K562 (cell line): ENCODE data around the gene ZFPM1. TPM values are rescaled to one million over a fixed set of nuclear protein-coding genes. Genes with fewer than 3 reads are reported as not detected.

Experiments used
- ASH1L ChIP-seq: fragments of 450-650 bp; IDR thresholded peaks from 2 replicates; pipeline ENCODE4 v1.6.1; 2018; ENCODE audit warnings: borderline replicate concordance, mild to moderate bottlenecking, low read depth; ENCODE audit not compliant: partially characterized antibody
- BCOR ChIP-seq: fragments of 450-650 bp; IDR thresholded peaks from 2 replicates; pipeline ENCODE4 v1.6.1; 2016
- ELF4 ChIP-seq: fragments of 450-650 bp; formaldehyde crosslinking; IDR thresholded peaks from 2 replicates; pipeline ENCODE4 v1.4.0; 2022; ENCODE audit warnings: missing genetic modification characterization
- FOXP4 ChIP-seq: sonication (generic); formaldehyde crosslinking; IDR thresholded peaks from 2 replicates; pipeline ENCODE4 v1.8.0; 2022; ENCODE audit warnings: mild to moderate bottlenecking, missing genetic modification reagents, borderline replicate concordance
- KDM2B ChIP-seq: fragments of 250-450 bp; sonication (Bioruptor Pico); IDR thresholded peaks from 2 replicates; pipeline ENCODE4 v1.8.0; 2021; ENCODE audit warnings: mild to moderate bottlenecking, moderate library complexity
- LEF1 ChIP-seq: fragments of 450-650 bp; IDR thresholded peaks from 2 replicates; pipeline ENCODE4 v1.6.1; 2016; ENCODE audit warnings: mild to moderate bottlenecking
- NFIC ChIP-seq: fragments of 450-650 bp; IDR thresholded peaks from 2 replicates; pipeline ENCODE4 v1.6.1; 2017; ENCODE audit warnings: mild to moderate bottlenecking, inconsistent platforms
- NFYB ChIP-seq: IDR thresholded peaks from 2 replicates; pipeline ENCODE4 v1.6.1; 2011; ENCODE audit warnings: mild to moderate bottlenecking, moderate library complexity; ENCODE audit not compliant: insufficient read length; ENCODE audit errors: extremely low read depth
- NR2F6 ChIP-seq: fragments of 450-650 bp; formaldehyde crosslinking; IDR thresholded peaks from 2 replicates; pipeline ENCODE4 v1.4.0; 2020; ENCODE audit warnings: mild to moderate bottlenecking
- RBM22 ChIP-seq: fragments of 200-400 bp; formaldehyde crosslinking; IDR thresholded peaks from 2 replicates; pipeline ENCODE4 v1.6.1; 2018; ENCODE audit warnings: low read length, low read depth; ENCODE audit not compliant: poor library complexity, severe bottlenecking
- SAFB2 ChIP-seq: fragments of 200-400 bp; formaldehyde crosslinking; IDR thresholded peaks from 2 replicates; pipeline ENCODE4 v1.6.1; 2018; ENCODE audit warnings: borderline replicate concordance, low read length, low read depth, moderate library complexity; ENCODE audit not compliant: severe bottlenecking
- SPI1 ChIP-seq: IDR thresholded peaks from 2 replicates; pipeline ENCODE4 v1.6.1; 2011; ENCODE audit warnings: low read depth, low read length, control low read depth, borderline replicate concordance
- TAF15 ChIP-seq: fragments of 200-400 bp; formaldehyde crosslinking; IDR thresholded peaks from 2 replicates; pipeline ENCODE4 v1.6.1; 2017; ENCODE audit warnings: mild to moderate bottlenecking, low read depth, low read length, moderate library complexity
- THAP12 ChIP-seq: fragments of 250-450 bp; sonication (Bioruptor Pico); IDR thresholded peaks from 2 replicates; pipeline ENCODE4 v1.9.0; 2021; ENCODE audit warnings: mild to moderate bottlenecking, inconsistent platforms
- USF1 ChIP-seq: sonication (generic); formaldehyde crosslinking; IDR thresholded peaks from 2 replicates; pipeline ENCODE4 v1.9.0; 2022; ENCODE audit warnings: mild to moderate bottlenecking, missing genetic modification reagents
- ZBTB33 ChIP-seq: sonication (generic); formaldehyde crosslinking; IDR thresholded peaks from 2 replicates; pipeline ENCODE4 v1.8.1; 2023; ENCODE audit warnings: mild to moderate bottlenecking, missing genetic modification reagents
- ZBTB34 ChIP-seq: fragments of 250-450 bp; sonication (Bioruptor Pico); IDR thresholded peaks from 2 replicates; pipeline ENCODE4 v1.8.0; 2021; ENCODE audit warnings: mild to moderate bottlenecking, moderate library complexity
- ZNF282 ChIP-seq: sonication (generic); formaldehyde crosslinking; IDR thresholded peaks from 2 replicates; pipeline ENCODE4 v1.8.1; 2023; ENCODE audit warnings: missing genetic modification reagents
- ZNF57 ChIP-seq: fragments of 450-650 bp; formaldehyde crosslinking; IDR thresholded peaks from 2 replicates; pipeline ENCODE4 v1.4.0; 2020; ENCODE audit warnings: mild to moderate bottlenecking, moderate library complexity
- ZNF785 ChIP-seq: fragments of 250-450 bp; sonication (Bioruptor Pico); IDR thresholded peaks from 2 replicates; pipeline ENCODE4 v1.4.0; 2020; ENCODE audit warnings: mild to moderate bottlenecking
- polyA plus RNA-seq, 8 experiments: library from polyadenylated mRNA; depleted of rRNA in 4 of 8; stranded (reverse) in 5 of 8; unstranded in 3 of 8; fragments of >200 nt; fragmentation: Nextera tagmentation in 2 of 8; fragmentation: Illumina TruSeq in 1 of 8; extraction: Ambion mirVana in 2 of 8; extraction: Trizol in 1 of 8; gene quantifications; 2 replicates each; pipeline versions ENCODE4 v1.2.1 to v1.2.3, GENCODE V29; 2011 to 2014; ENCODE audit warnings: inconsistent platforms in 1 of 8, missing spikeins in 1 of 8
- total RNA-seq, 7 experiments: library from RNA; depleted of rRNA in 6 of 7; stranded (reverse); fragments of >200 nt in 6 of 7; fragmentation: Illumina TruSeq in 2 of 7; extraction: Trizol in 2 of 7; gene quantifications; 2 replicates each; pipeline versions ENCODE4 v1.2.1 to v1.2.3, GENCODE V29; 2011 to 2021; ENCODE audit warnings: low replicate concordance in 1 of 7

Gene ZFPM1
- total and polyA plus RNA-seq, 9 of the 15 experiments (the other 6 are each of a cell fraction or from before 2014, with no cell fraction given) = 0.03 to 35.9 (median 1.4) TPM

- TF ChIP-seq THAP12 (CRISPR knock-in tag) = no peak
- TF ChIP-seq KDM2B = no peak
- TF ChIP-seq BCOR = no peak
- TF ChIP-seq RBM22 = peak; percentile 89
- TF ChIP-seq NR2F6 (CRISPR knock-in tag) = no peak
- 0 out of 2 replicates have a peak, but pooled peaks have one; percentile 25 for TF ChIP-seq TAF15
- TF ChIP-seq NFYB = no peak
- peak; percentile 84 for TF ChIP-seq ZBTB33
- no peak for TF ChIP-seq ZBTB34
- TF ChIP-seq ZNF57 (CRISPR knock-in tag) = no peak
- no peak for TF ChIP-seq LEF1
- TF ChIP-seq ZNF282 (CRISPR knock-in tag) = no peak
- TF ChIP-seq FOXP4 (CRISPR knock-in tag) = peak; percentile 74; the same call in 1 of the 2 replicates
- TF ChIP-seq ASH1L = no peak
- no peak for TF ChIP-seq USF1 (CRISPR knock-in tag)
- no peak for TF ChIP-seq ZNF785 (CRISPR knock-in tag)
- no peak for TF ChIP-seq SAFB2
- TF ChIP-seq SPI1 = no peak
- TF ChIP-seq ELF4 (CRISPR knock-in tag) = no peak
- TF ChIP-seq NFIC = peak; percentile 84
Observed at GRCh38 chr16:88536971-88537751, 84.1 kb downstream of the ZFPM1 start (continued).
